Testis (tissue), 2 donors: ENCODE results near the gene RPS4Y2.

Experiments used
- POLR2A ChIP-seq: fragments of 450-650 bp; IDR thresholded peaks from one replicate; pipeline ENCODE4 v1.6.1; 2017; ENCODE audit warnings: antibody characterized with exemption, mild to moderate bottlenecking, moderate library complexity
- TF ChIP-seq, protein P1 (sequence below), 3 experiments: fragments of 450-650 bp in 2 of 3; fragments of 200-600 bp in 1 of 3; sonication (generic) in 1 of 3; IDR thresholded peaks; one replicate each; pipeline ENCODE4 v1.5.1; 2016 to 2019; ENCODE audit warnings: antibody characterized with exemption in 3 of 3, mild to moderate bottlenecking in 2 of 3, moderate library complexity in 1 of 3

DNA sequence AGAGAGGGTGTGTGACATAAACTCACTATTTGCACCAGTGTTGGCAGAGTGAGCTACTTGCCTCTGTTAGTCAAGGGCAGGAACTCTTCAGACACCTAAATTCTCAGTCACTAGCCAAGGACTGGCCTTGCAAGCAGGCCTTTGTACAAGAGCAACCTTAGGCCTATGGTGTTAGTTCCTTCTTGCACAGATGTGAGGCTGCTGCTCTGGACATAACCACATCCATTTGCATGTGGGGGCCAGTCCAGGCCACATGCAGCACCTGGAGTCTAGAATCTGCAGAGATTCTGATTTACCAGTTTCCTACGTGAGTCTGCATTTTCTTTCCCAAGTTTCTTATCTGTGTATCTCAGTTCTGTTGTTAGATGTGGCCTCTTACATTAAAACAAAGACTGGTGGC lies 20.7 kb upstream of the RPS4Y2 start:
- TF ChIP-seq, protein P1, sequence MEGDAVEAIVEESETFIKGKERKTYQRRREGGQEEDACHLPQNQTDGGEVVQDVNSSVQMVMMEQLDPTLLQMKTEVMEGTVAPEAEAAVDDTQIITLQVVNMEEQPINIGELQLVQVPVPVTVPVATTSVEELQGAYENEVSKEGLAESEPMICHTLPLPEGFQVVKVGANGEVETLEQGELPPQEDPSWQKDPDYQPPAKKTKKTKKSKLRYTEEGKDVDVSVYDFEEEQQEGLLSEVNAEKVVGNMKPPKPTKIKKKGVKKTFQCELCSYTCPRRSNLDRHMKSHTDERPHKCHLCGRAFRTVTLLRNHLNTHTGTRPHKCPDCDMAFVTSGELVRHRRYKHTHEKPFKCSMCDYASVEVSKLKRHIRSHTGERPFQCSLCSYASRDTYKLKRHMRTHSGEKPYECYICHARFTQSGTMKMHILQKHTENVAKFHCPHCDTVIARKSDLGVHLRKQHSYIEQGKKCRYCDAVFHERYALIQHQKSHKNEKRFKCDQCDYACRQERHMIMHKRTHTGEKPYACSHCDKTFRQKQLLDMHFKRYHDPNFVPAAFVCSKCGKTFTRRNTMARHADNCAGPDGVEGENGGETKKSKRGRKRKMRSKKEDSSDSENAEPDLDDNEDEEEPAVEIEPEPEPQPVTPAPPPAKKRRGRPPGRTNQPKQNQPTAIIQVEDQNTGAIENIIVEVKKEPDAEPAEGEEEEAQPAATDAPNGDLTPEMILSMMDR (IDR thresholded peaks at IDR 0.05): no peak
- no peak for TF ChIP-seq POLR2A
